ENCODE measurements around the gene CEP126. TPM values are rescaled to one million over a fixed set of nuclear protein-coding genes. Genes with fewer than 3 reads are reported as not detected.

CEP126 gene
- total and polyA plus RNA-seq, 11 donors: 0.26 to 1.8 (median 0.93) TPM

DNA sequence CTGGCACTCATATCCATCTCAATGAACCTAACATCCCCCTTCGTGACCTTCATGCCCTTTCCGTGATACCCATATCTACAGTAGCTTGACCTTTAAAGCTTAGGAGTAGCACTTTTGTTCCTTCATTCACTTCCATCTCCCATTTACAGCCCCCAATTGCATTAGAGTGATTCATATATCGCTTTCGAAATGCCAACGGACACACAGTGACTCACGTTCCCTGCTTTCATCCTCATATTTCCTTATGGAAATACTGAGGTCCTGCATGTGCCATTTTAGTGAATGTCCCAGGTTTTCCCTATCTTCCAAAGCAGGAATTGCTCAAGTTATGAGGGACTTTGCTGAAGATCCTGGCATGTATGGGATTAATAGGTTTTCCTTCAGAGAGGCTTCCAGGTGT is 44.3 kb upstream of the CEP126 start:
- no peaks in the 10 kb centered on the region for H3K9me3 ChIP-seq
- 83 to 91% (median 88%) methylated on average over 6 of the region's 6 CpGs for WGBS, 4 donors
- no peaks in the 10 kb centered on the region for H3K36me3 ChIP-seq
- no peak overlapping the region for H3K4me3 ChIP-seq
- TF ChIP-seq, protein P1, sequence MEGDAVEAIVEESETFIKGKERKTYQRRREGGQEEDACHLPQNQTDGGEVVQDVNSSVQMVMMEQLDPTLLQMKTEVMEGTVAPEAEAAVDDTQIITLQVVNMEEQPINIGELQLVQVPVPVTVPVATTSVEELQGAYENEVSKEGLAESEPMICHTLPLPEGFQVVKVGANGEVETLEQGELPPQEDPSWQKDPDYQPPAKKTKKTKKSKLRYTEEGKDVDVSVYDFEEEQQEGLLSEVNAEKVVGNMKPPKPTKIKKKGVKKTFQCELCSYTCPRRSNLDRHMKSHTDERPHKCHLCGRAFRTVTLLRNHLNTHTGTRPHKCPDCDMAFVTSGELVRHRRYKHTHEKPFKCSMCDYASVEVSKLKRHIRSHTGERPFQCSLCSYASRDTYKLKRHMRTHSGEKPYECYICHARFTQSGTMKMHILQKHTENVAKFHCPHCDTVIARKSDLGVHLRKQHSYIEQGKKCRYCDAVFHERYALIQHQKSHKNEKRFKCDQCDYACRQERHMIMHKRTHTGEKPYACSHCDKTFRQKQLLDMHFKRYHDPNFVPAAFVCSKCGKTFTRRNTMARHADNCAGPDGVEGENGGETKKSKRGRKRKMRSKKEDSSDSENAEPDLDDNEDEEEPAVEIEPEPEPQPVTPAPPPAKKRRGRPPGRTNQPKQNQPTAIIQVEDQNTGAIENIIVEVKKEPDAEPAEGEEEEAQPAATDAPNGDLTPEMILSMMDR (IDR thresholded peaks at IDR 0.05): no peak
- TF ChIP-seq POLR2A (IDR thresholded peaks at IDR 0.05): no peak
- no peak for ATAC-seq
- intact Hi-C loops (cut with DNase I): no loop called here
- H3K27ac ChIP-seq: no peak overlapping the region
- DNase-seq: no peak
- no peaks in the 10 kb centered on the region for H3K27me3 ChIP-seq
- no peaks in the 10 kb centered on the region for H3K4me1 ChIP-seq

DNA sequence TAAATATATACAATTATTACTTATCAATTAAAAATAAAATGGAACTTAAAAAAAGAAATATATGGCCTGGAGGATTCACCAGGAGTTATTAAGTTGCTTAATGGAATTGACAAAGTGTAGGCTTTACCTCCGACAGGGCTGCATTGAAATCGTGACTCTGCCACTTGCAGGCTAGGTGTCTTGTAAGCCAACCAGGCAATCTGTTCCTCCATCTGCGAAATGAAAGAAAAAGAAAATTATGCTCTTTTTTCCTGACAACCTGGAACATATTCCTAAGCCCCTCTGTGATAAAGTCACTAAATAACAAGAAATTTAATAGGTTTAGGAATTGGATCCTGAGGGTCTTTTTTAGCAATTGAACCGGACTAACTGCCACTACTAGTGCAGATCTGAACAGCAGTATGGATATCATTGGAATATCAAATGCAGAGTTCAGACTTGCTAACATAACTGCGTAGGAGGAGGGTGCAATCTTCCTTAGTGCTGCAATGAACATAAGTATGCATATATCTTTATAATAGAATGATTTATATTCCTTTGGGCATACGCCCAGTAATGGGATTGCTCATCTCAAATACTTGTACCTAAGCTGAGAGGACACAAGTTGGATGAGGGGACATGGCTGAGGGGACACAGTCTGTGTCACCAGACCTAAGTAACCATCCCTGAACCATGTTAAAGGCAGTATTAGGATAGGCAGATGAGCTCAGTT is 42.5 kb upstream of the CEP126 start:
- no peak overlapping the region for H3K4me3 ChIP-seq
- no peaks in the 10 kb centered on the region for H3K36me3 ChIP-seq
- ATAC-seq (no peak), DNase-seq (no peak)
- no peaks in the 10 kb centered on the region for H3K27me3 ChIP-seq
- WGBS, 4 donors: 82 to 87% (median 85%) methylated on average over 6 of the region's 6 CpGs
- H3K27ac ChIP-seq: no peak overlapping the region
- no peaks in the 10 kb centered on the region for H3K4me1 ChIP-seq
- intact Hi-C loops (cut with DNase I): no loop called here
- TF ChIP-seq POLR2A (IDR thresholded peaks at IDR 0.05): no peak
- TF ChIP-seq, protein P1 (IDR thresholded peaks at IDR 0.05): no peak
- no peaks in the 10 kb centered on the region for H3K9me3 ChIP-seq

DNA sequence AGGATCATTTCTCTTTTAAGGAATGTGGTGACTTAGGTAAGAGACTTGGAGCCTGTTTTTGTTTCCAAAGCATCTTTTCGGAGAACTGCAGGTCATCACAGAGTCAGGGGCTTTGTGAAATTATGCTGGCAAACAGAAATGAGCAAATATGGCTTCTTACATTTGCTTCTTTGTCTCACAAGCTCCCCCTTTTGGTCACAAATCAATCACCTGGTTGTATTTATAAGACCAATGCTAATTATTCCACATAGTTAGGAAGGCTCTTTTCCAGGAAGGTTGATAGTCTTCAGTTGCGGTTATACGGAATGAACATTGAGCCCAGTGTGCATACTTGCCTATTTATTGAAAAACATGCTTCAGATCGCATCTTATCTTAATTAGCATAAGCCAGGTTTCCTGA is 34.6 kb upstream of the CEP126 start:
- Histone ChIP-seq H3K4me1 (no peaks in the 10 kb centered on the region), H3K27me3 (peaks cover 0 to 4% (median 0%) of the 10 kb centered on the region in 9 donors), H3K27ac (no peak overlapping the region), H3K36me3 (no peaks in the 10 kb centered on the region), H3K4me3 (no peak overlapping the region), H3K9me3 (no peaks in the 10 kb centered on the region)
- WGBS, 4 donors: 77 to 88% (median 83%) methylated on average over 4 of the region's 4 CpGs
- intact Hi-C loops (cut with DNase I): no loop called here
- DNase-seq (no peak), ATAC-seq (no peak)
- no peak for TF ChIP-seq POLR2A (IDR thresholded peaks at IDR 0.05)
- TF ChIP-seq, protein P1 (IDR thresholded peaks at IDR 0.05): peak in 1 of 12 donors; percentile 15

DNA sequence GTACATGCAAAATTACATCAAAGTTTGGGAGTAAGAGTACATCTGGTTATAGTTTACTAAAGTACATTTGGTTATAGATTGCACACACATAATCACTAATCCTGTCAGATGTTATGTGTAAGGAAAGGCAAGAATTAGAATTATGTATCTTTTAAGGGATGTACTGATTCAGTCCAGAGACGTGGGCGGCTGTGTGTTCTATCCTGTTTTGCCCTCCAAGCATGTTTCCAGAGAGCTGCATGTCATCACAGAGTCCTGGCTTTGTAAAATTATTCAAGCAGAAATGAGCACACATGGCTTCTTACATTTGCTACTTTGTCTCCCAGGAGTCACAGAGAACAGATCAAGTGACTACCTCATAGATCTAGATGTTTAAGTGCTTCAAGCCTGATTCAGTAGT is 33.2 kb upstream of the CEP126 start:
- no peak for DNase-seq
- Histone ChIP-seq H3K27me3 (peaks cover 0 to 4% (median 0%) of the 10 kb centered on the region in 9 donors), H3K4me3 (no peak overlapping the region), H3K9me3 (no peaks in the 10 kb centered on the region), H3K27ac (no peak overlapping the region), H3K36me3 (no peaks in the 10 kb centered on the region), H3K4me1 (no peaks in the 10 kb centered on the region)
- intact Hi-C loops (cut with DNase I): no loop called here
- TF ChIP-seq, protein P1 (IDR thresholded peaks at IDR 0.05): no peak
- TF ChIP-seq POLR2A (IDR thresholded peaks at IDR 0.05): no peak
- ATAC-seq: no peak
- 72 to 80% (median 78%) methylated on average over 2 of the region's 2 CpGs for WGBS, 4 donors
